ENCODE data around the gene C2orf42. TPM values are rescaled to one million over a fixed set of nuclear protein-coding genes. Genes with fewer than 3 reads are reported as not detected.
"Not testable (repeated sequence)": the region's sequence is repeated elsewhere in the genome, so short reads cannot be mapped to it uniquely, and the experiment has no call there.

C2orf42 gene
- total and polyA plus RNA-seq, 10 of the 15 experiments (the other 5 are each of a cell fraction or from before 2014, with no cell fraction given), result 5.5 to 19.8 (median 11.5) TPM

GRCh38 chr2:70226781-70227180, 36.0 kb upstream of the C2orf42 start:
- H3K4me2 ChIP-seq (ENCODE audit: control insufficient read depth, insufficient read depth), result no peak overlapping the region
- no peak for FAIRE-seq
- no peak overlapping the region for H3K4me3 ChIP-seq
- in situ Hi-C loops (cut with MboI) (no loop called here), intact Hi-C loops (cut with micrococcal nuclease; ENCODE audit: unreplicated experiment) (no loop called here)
- peaks cover 5 to 49% of the 10 kb centered on the region in 2 experiments for H3K36me3 ChIP-seq (ENCODE audit: control insufficient read depth in 2 of 2, insufficient read depth in 2 of 2, low read length in 1 of 2)
- H3K9me3 ChIP-seq (replicated peaks; ENCODE audit: control insufficient read depth, insufficient read depth, low read length), result no peaks in the 10 kb centered on the region
- no peak for ATAC-seq
- WGBS (ENCODE audit: insufficient coverage, insufficient replicate concordance, low lambda C conversion rate, missing lambda C conversion rate), result 92% methylated on average over 2 of the region's 2 CpGs
- no peak overlapping the region for H3K27ac ChIP-seq (ENCODE audit: control insufficient read depth, insufficient read depth)
- no peaks in the 10 kb centered on the region for H3K79me2 ChIP-seq (ENCODE audit: control insufficient read depth, insufficient read depth, low read length)
- no peaks in the 10 kb centered on the region for H3K27me3 ChIP-seq (replicated peaks in 1 of 2; ENCODE audit: control insufficient read depth in 2 of 2, insufficient read depth in 2 of 2, low read length in 1 of 2)
- H3K4me1 ChIP-seq (ENCODE audit: control insufficient read depth, insufficient read depth, low read length), result no peaks in the 10 kb centered on the region
- H2AFZ ChIP-seq (ENCODE audit: control insufficient read depth, low read depth, low read length), result no peak overlapping the region
- H3K9ac ChIP-seq (ENCODE audit: control insufficient read depth, insufficient read depth, low read length), result no peak overlapping the region
- CTCF ChIA-PET, result interaction anchor here (1.4 to 2.8 kb wide), 2 partner anchors 10 to 315 kb away, joined by 3 to 9 read pairs; no protein-coding TSS in a partner anchor
- POLR2A ChIA-PET, result interaction anchor here (1.3 kb wide), 1 partner anchor 312 kb away, joined by 4 read pairs; the partner anchor contains the start of gene MXD1
- RAD21 ChIA-PET (ENCODE audit: unreplicated experiment), result interaction anchor here (0.9 to 1.7 kb wide), 3 partner anchors 19 to 315 kb away, joined by 3 to 4 read pairs (median 4); partner anchors contain the start of gene C2orf42
- TF ChIP-seq NFYA (IDR thresholded peaks at IDR 0.05; ENCODE audit: borderline replicate concordance, low read depth, low read length), result no peak
- TF ChIP-seq SPI1 (IDR thresholded peaks at IDR 0.05; ENCODE audit: borderline replicate concordance, insufficient read depth, low read depth, low read length), result peak; percentile 44; the same call in 1 of the 2 replicates
- DNase-seq (ENCODE audit: low read depth, low spot score), result no peak
- SMC1A ChIA-PET (ENCODE audit: uncharacterized antibody, unreplicated experiment), result interaction anchor here (0.6 to 1.8 kb wide), 10 partner anchors 10 to 315 kb away, joined by 3 to 5 read pairs (median 3); partner anchors contain the start of genes C2orf42, PCYOX1 and SNRPG
- no TSS peak for BruUV-seq (replicated peaks)
- no peaks in the 10 kb centered on the region for H4K20me1 ChIP-seq (ENCODE audit: control insufficient read depth, insufficient read depth)

- H3K4me2 ChIP-seq (ENCODE audit: control insufficient read depth, insufficient read depth); ATAC-seq; BruUV-seq (replicated peaks); CTCF ChIA-PET; H4K20me1 ChIP-seq (ENCODE audit: control insufficient read depth, insufficient read depth); H3K9me3 ChIP-seq (replicated peaks; ENCODE audit: control insufficient read depth, insufficient read depth, low read length); H3K79me2 ChIP-seq (ENCODE audit: control insufficient read depth, insufficient read depth, low read length); H3K4me1 ChIP-seq (ENCODE audit: control insufficient read depth, insufficient read depth, low read length); FAIRE-seq; H3K4me3 ChIP-seq; H3K27ac ChIP-seq (ENCODE audit: control insufficient read depth, insufficient read depth); in situ Hi-C loops (cut with MboI); DNase-seq (ENCODE audit: low read depth, low spot score); H2AFZ ChIP-seq (ENCODE audit: control insufficient read depth, low read depth, low read length); RAD21 ChIA-PET (ENCODE audit: unreplicated experiment); H3K27me3 ChIP-seq (replicated peaks in 1 of 2; ENCODE audit: control insufficient read depth in 2 of 2, insufficient read depth in 2 of 2, low read length in 1 of 2); intact Hi-C loops (cut with micrococcal nuclease; ENCODE audit: unreplicated experiment); H3K9ac ChIP-seq (ENCODE audit: control insufficient read depth, insufficient read depth, low read length): not testable (repeated sequence)
- POLR2A ChIA-PET, result interaction anchor here (0.6 kb wide), 1 partner anchor 30 kb away, joined by 3 read pairs; no protein-coding TSS in a partner anchor
- SMC1A ChIA-PET (ENCODE audit: uncharacterized antibody, unreplicated experiment), result interaction anchor here (1.2 to 1.8 kb wide), 2 partner anchors 17 to 80 kb away, joined by 3 to 4 read pairs; no protein-coding TSS in a partner anchor
- 93% methylated on average over 3 of the region's 3 CpGs for WGBS (ENCODE audit: insufficient coverage, insufficient replicate concordance, low lambda C conversion rate, missing lambda C conversion rate)
- peaks cover 8 to 51% of the 10 kb centered on the region in 2 experiments for H3K36me3 ChIP-seq (ENCODE audit: control insufficient read depth in 2 of 2, insufficient read depth in 2 of 2, low read length in 1 of 2)
Measured at GRCh38 chr2:70223305-70223704, 32.5 kb upstream of the C2orf42 start.
